Measurements from ENCODE around the gene BLNK.
A peak's percentile ranks its signal among the peaks of the same experiment; 100 is the strongest.

The BLNK gene

DNA sequence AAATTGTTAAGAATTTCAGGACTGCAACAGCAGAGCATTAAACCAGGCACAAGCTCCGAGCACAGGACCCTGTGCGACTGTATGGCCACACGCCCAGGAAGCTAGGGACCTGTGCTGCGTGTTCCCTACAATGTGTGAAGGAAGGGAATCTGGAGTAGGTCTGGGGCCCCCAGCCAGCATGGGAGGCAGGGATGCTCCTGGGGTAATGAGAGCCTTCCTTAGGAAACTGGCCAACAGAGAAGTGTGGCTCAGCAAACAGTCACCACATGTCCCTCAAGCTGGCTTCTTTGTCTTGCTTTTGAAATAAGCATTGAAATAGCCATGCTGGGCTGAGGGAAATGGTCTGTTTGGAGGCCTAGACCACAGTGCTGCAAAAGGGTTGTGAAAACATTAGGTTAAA lies 8.2 kb downstream of the BLNK start:
- TF ChIP-seq TEAD4 (IDR thresholded peaks at IDR 0.05), result no peak
- TF ChIP-seq TAF1 (IDR thresholded peaks at IDR 0.05; ENCODE audit: low read depth), result no peak
- TF ChIP-seq, protein P1, sequence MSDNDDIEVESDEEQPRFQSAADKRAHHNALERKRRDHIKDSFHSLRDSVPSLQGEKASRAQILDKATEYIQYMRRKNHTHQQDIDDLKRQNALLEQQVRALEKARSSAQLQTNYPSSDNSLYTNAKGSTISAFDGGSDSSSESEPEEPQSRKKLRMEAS (IDR thresholded peaks at IDR 0.05), result no peak
- no peak for TF ChIP-seq ZBTB7A (IDR thresholded peaks at IDR 0.05; ENCODE audit: low read depth)
- no peak for TF ChIP-seq USF1 (IDR thresholded peaks at IDR 0.05)
- TF ChIP-seq EGR1 (IDR thresholded peaks at IDR 0.05), result no peak
- TF ChIP-seq RAD21 (IDR thresholded peaks at IDR 0.05; ENCODE audit: low read depth), result no peak
- TF ChIP-seq CREB1 (IDR thresholded peaks at IDR 0.05; ENCODE audit: low read depth), result no peak
- TF ChIP-seq YY1 (IDR thresholded peaks at IDR 0.05; ENCODE audit: low read depth), result no peak
- no peak for TF ChIP-seq EP300 (IDR thresholded peaks at IDR 0.05; ENCODE audit: borderline replicate concordance)
- TF ChIP-seq FOXM1 (IDR thresholded peaks at IDR 0.05; ENCODE audit: borderline replicate concordance, low read depth), result no peak
- no peak for TF ChIP-seq NFIC (IDR thresholded peaks at IDR 0.05)
- no peak for TF ChIP-seq TCF12 (IDR thresholded peaks at IDR 0.05; ENCODE audit: low read depth)
- TF ChIP-seq CEBPB (IDR thresholded peaks at IDR 0.05), result no peak
- TF ChIP-seq REST (IDR thresholded peaks at IDR 0.05; ENCODE audit: low read depth), result no peak

GRCh38 chr10:96261930-96262329 lies 9.4 kb downstream of the BLNK start:
- TF ChIP-seq TEAD4 (IDR thresholded peaks at IDR 0.05), result no peak
- no peak for TF ChIP-seq RAD21 (IDR thresholded peaks at IDR 0.05; ENCODE audit: low read depth)
- no peak for TF ChIP-seq ZBTB7A (IDR thresholded peaks at IDR 0.05; ENCODE audit: low read depth)
- no peak for TF ChIP-seq CEBPB (IDR thresholded peaks at IDR 0.05)
- TF ChIP-seq, protein P1 (IDR thresholded peaks at IDR 0.05), result no peak

- TF ChIP-seq CEBPB (IDR thresholded peaks at IDR 0.05), result 0 out of 2 replicates have a peak, but pooled peaks have one; percentile 34
- TF ChIP-seq TCF12 (IDR thresholded peaks at IDR 0.05; ENCODE audit: low read depth), result no peak
Measured at GRCh38 chr10:96261132-96261531, 10.2 kb downstream of the BLNK start.

DNA sequence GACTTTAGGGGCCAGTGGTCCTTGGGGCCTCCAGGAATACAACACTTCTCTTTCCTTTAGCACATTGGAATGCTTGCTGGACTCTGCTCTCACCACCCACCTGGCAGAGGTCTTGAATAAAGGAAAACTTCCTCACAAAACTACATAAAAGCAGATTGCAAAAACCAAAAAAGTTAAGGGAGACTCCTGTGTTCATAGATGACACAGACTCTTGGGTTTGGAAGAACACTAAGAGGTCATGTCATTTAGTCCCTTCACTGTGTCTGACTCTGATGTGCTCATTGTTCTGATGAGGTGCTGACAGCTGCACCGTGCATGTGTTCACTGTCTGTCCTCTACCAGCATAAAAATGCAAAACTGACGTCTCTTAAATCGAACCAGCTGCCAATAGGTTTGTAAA lies 11.4 kb downstream of the BLNK start:
- TF ChIP-seq FOXM1 (IDR thresholded peaks at IDR 0.05; ENCODE audit: borderline replicate concordance, low read depth) (no peak), EP300 (IDR thresholded peaks at IDR 0.05; ENCODE audit: borderline replicate concordance) (no peak), EGR1 (IDR thresholded peaks at IDR 0.05) (no peak), REST (IDR thresholded peaks at IDR 0.05; ENCODE audit: low read depth) (no peak), ZBTB7A (IDR thresholded peaks at IDR 0.05; ENCODE audit: low read depth) (no peak), CEBPB (IDR thresholded peaks at IDR 0.05) (no peak)

GRCh38 chr10:96259150-96259549 lies 12.2 kb downstream of the BLNK start:
- TF ChIP-seq YY1 (IDR thresholded peaks at IDR 0.05; ENCODE audit: low read depth) (no peak), REST (IDR thresholded peaks at IDR 0.05; ENCODE audit: low read depth) (no peak), RAD21 (IDR thresholded peaks at IDR 0.05; ENCODE audit: low read depth) (no peak), ZBTB7A (IDR thresholded peaks at IDR 0.05; ENCODE audit: low read depth) (no peak), TEAD4 (IDR thresholded peaks at IDR 0.05) (no peak), EGR1 (IDR thresholded peaks at IDR 0.05) (no peak), TAF1 (IDR thresholded peaks at IDR 0.05; ENCODE audit: low read depth) (no peak), TCF12 (IDR thresholded peaks at IDR 0.05; ENCODE audit: low read depth) (no peak), EP300 (IDR thresholded peaks at IDR 0.05; ENCODE audit: borderline replicate concordance) (no peak), CEBPB (IDR thresholded peaks at IDR 0.05) (no peak), FOXM1 (IDR thresholded peaks at IDR 0.05; ENCODE audit: borderline replicate concordance, low read depth) (no peak), NFIC (IDR thresholded peaks at IDR 0.05) (no peak)
- TF ChIP-seq, protein P1 (IDR thresholded peaks at IDR 0.05), result no peak
